ENCODE results near the gene CACNA2D3. TPM values are rescaled to one million over a fixed set of nuclear protein-coding genes. Genes with fewer than 3 reads are reported as not detected.

Gene CACNA2D3
- polyA plus RNA-seq, 3 donors = 8.3 to 21.5 (median 10.4) TPM

- H3K9ac ChIP-seq (ENCODE audit: insufficient read depth, low read length, poor library complexity, severe bottlenecking) = no peak overlapping the region
- Mint-ChIP-seq H3K27ac (peak overlapping the region in 3 of 7 donors; percentile 48 to 71 (median 68)), H3K9me3 (peaks cover 0 to 6% (median 0%) of the 10 kb centered on the region in 7 donors), H3K36me3 (peaks cover 46 to 55% of the 10 kb centered on the region in 2 donors), H3K27me3 (ENCODE audit: low read depth in 3 of 3) (no peaks in the 10 kb centered on the region), H3K4me3 (no peak overlapping the region), H3K4me1 (peaks cover 13% of the 10 kb centered on the region)
- no peaks in the 10 kb centered on the region for H3K9me3 ChIP-seq (replicated peaks in 1 of 2; ENCODE audit: control insufficient read depth in 1 of 2, insufficient read depth in 1 of 2, low read length in 2 of 2)
- no peak overlapping the region for H3K4me3 ChIP-seq (replicated peaks in 1 of 3; ENCODE audit: low read depth in 2 of 3, low read length in 3 of 3)
- WGBS (ENCODE audit: insufficient coverage) = 79% methylated on average over 2 of the region's 5 CpGs
- H4K20me1 ChIP-seq (ENCODE audit: insufficient read depth, low read length) = peaks cover 10% of the 10 kb centered on the region
- no peak overlapping the region for H3K4me2 ChIP-seq (replicated peaks; ENCODE audit: extremely low read depth, low read length, poor library complexity, severe bottlenecking)
- H3K4me1 ChIP-seq (ENCODE audit: control insufficient read depth in 1 of 2, insufficient read depth in 2 of 2, low read length in 2 of 2) = peaks cover 2 to 3% of the 10 kb centered on the region in 2 donors
- peak; percentile 40 to 73 (median 57) for DNase-seq
- peak overlapping the region in 1 of 2 donors; percentile 34 for H3K27ac ChIP-seq (ENCODE audit: low read depth in 1 of 2, low read length in 2 of 2)
- no peaks in the 10 kb centered on the region for H3K27me3 ChIP-seq (ENCODE audit: control insufficient read depth in 2 of 2, insufficient read depth in 2 of 2, low read length in 2 of 2)
- no peak overlapping the region for H2AFZ ChIP-seq (ENCODE audit: insufficient read depth, low read depth, low read length, poor library complexity, severe bottlenecking)
- intact Hi-C loops (cut with micrococcal nuclease) = no loop called here
- peaks cover 42 to 58% of the 10 kb centered on the region in 2 donors for H3K36me3 ChIP-seq (replicated peaks in 1 of 2; ENCODE audit: control insufficient read depth in 1 of 2, insufficient read depth in 2 of 2, low read length in 2 of 2)
- TF ChIP-seq CTCF (IDR thresholded peaks at IDR 0.05) = peak; percentile 34
- no peaks in the 10 kb centered on the region for H3K79me2 ChIP-seq (ENCODE audit: insufficient read depth, low read length)
These were observed 876.8 kb downstream of the CACNA2D3 start for GRCh38 chr3:54999159-54999558.

GRCh38 chr3:54999811-55000210 lies 877.5 kb downstream of the CACNA2D3 start:
- Histone ChIP-seq H3K4me1 (ENCODE audit: control insufficient read depth in 1 of 2, insufficient read depth in 2 of 2, low read length in 2 of 2) (no peaks in the 10 kb centered on the region), H2AFZ (ENCODE audit: insufficient read depth, low read depth, low read length, poor library complexity, severe bottlenecking) (no peak overlapping the region), H3K27me3 (ENCODE audit: control insufficient read depth in 2 of 2, insufficient read depth in 2 of 2, low read length in 2 of 2) (no peaks in the 10 kb centered on the region), H3K4me2 (replicated peaks; ENCODE audit: extremely low read depth, low read length, poor library complexity, severe bottlenecking) (no peak overlapping the region), H3K36me3 (replicated peaks in 1 of 2; ENCODE audit: control insufficient read depth in 1 of 2, insufficient read depth in 2 of 2, low read length in 2 of 2) (peaks cover 49 to 65% of the 10 kb centered on the region in 2 donors), H3K9me3 (replicated peaks in 1 of 2; ENCODE audit: control insufficient read depth in 1 of 2, insufficient read depth in 1 of 2, low read length in 2 of 2) (no peaks in the 10 kb centered on the region), H3K4me3 (replicated peaks in 1 of 3; ENCODE audit: low read depth in 2 of 3, low read length in 3 of 3) (no peak overlapping the region), H3K79me2 (ENCODE audit: insufficient read depth, low read length) (no peaks in the 10 kb centered on the region), H3K27ac (ENCODE audit: low read depth in 1 of 2, low read length in 2 of 2) (peak overlapping the region in 1 of 2 donors; percentile 34), H4K20me1 (ENCODE audit: insufficient read depth, low read length) (peaks cover 10% of the 10 kb centered on the region), H3K9ac (ENCODE audit: insufficient read depth, low read length, poor library complexity, severe bottlenecking) (no peak overlapping the region)
- Mint-ChIP-seq H3K4me3 (no peak overlapping the region), H3K36me3 (peaks cover 48 to 56% of the 10 kb centered on the region in 2 donors), H3K9me3 (peaks cover 0 to 6% (median 0%) of the 10 kb centered on the region in 7 donors), H3K4me1 (peaks cover 8% of the 10 kb centered on the region), H3K27ac (peak overlapping the region in 3 of 7 donors; percentile 41 to 74 (median 53)), H3K27me3 (ENCODE audit: low read depth in 3 of 3) (no peaks in the 10 kb centered on the region)
- DNase-seq = no peak
- 100% methylated on average over 2 of the region's 3 CpGs for WGBS (ENCODE audit: insufficient coverage)
- intact Hi-C loops (cut with micrococcal nuclease) = no loop called here
- TF ChIP-seq CTCF (IDR thresholded peaks at IDR 0.05) = no peak

All from CD14-positive monocyte (primary cell).